IMR-90 (cell line): ENCODE results near the gene OR6X1. TPM values are rescaled to one million over a fixed set of nuclear protein-coding genes. Genes with fewer than 3 reads are reported as not detected.

ENCODE experiments used
- ATAC-seq: fragments of 200-7000 bp; cut with Tn5 transposase; 2 replicates; pipeline ENCODE4 v1.9.1; 2020; ENCODE audit warnings: low read depth, mild to moderate bottlenecking, moderate library complexity
- BruUV-seq: library from RNA; stranded (reverse); fragments of 400-500 nt; replicated peaks from 2 replicates; lab custom pipeline; 2021; lab: Mats Ljungman, UMichigan
- CTCF ChIA-PET: fragments of 300-600 bp; formaldehyde crosslinking; extraction: SDS; loops from one replicate; lab custom pipeline; 2021; ENCODE audit warnings: antibody characterized with exemption; lab: Yijun Ruan, JAX
- POLR2A ChIA-PET: fragments of 300-600 bp; sonication (Branson Sonifier 250); formaldehyde crosslinking; loops from one replicate; lab custom pipeline; 2022; ENCODE audit warnings: antibody characterized with exemption; ENCODE audit not compliant: unreplicated experiment; lab: Charles Lee
- DNase-seq: peaks from one replicate; pipeline ENCODE4 v3.0.0; 2013
- H2AFZ ChIP-seq: replicated peaks from 2 replicates; pipeline ENCODE3; 2013; ENCODE audit warnings: low read length, mild to moderate bottlenecking; ENCODE audit not compliant: poor library complexity
- H2AK5ac ChIP-seq: 2 replicates; pipeline ENCODE4 v1.6.1; 2013; ENCODE audit warnings: low read depth, low read length, inconsistent platforms
- H2AK9ac ChIP-seq: replicated peaks from 2 replicates; pipeline ENCODE3; 2013; ENCODE audit warnings: mild to moderate bottlenecking, low read depth, low read length, moderate library complexity; ENCODE audit not compliant: poor library complexity
- H2BK120ac ChIP-seq: 2 replicates; pipeline ENCODE4 v1.6.1; 2013; ENCODE audit warnings: low read depth, low read length, inconsistent platforms
- H2BK15ac ChIP-seq: 3 replicates; pipeline ENCODE4 v1.6.1; 2013; ENCODE audit warnings: low read depth, low read length, inconsistent platforms
- H2BK20ac ChIP-seq: 2 replicates; pipeline ENCODE4 v1.6.1; 2013; ENCODE audit warnings: low read depth, mild to moderate bottlenecking, inconsistent platforms, low read length, moderate library complexity
- H2BK5ac ChIP-seq: 2 replicates; pipeline ENCODE4 v1.6.1; 2013; ENCODE audit warnings: mild to moderate bottlenecking, low read depth, low read length, inconsistent platforms; ENCODE audit not compliant: poor library complexity, severe bottlenecking
- H3K14ac ChIP-seq: replicated peaks from 2 replicates; pipeline ENCODE4 v1.6.1; 2013; ENCODE audit warnings: low read depth, low read length, inconsistent platforms
- H3K18ac ChIP-seq: 2 replicates; pipeline ENCODE4 v1.6.1; 2013; ENCODE audit warnings: low read depth, low read length, control low read depth
- H3K23ac ChIP-seq: 2 replicates; pipeline ENCODE4 v1.6.1; 2013; ENCODE audit warnings: low read depth, low read length, inconsistent platforms
- H3K27ac ChIP-seq: 2 replicates; pipeline ENCODE4 v1.5.1; 2013; ENCODE audit warnings: mild to moderate bottlenecking, control low read depth, low read length; ENCODE audit not compliant: insufficient read depth
- H3K27me3 ChIP-seq: 2 replicates; pipeline ENCODE4 v1.6.1; 2013; ENCODE audit warnings: low read length; ENCODE audit not compliant: control insufficient read depth, insufficient read depth
- H3K36me3 ChIP-seq: 2 replicates; pipeline ENCODE4 v1.6.1; 2013; ENCODE audit warnings: low read length, mixed read lengths; ENCODE audit not compliant: control insufficient read depth, insufficient read depth
- H3K4ac ChIP-seq: 2 replicates; pipeline ENCODE4 v1.6.1; 2013; ENCODE audit warnings: low read depth, low read length, inconsistent platforms
- H3K4me1 ChIP-seq: 2 replicates; pipeline ENCODE4 v1.6.1; 2013; ENCODE audit warnings: low read length, mixed read lengths; ENCODE audit not compliant: control insufficient read depth, insufficient read depth
- H3K4me2 ChIP-seq: 2 replicates; pipeline ENCODE4 v1.6.1; 2013; ENCODE audit warnings: low read depth, mild to moderate bottlenecking, control low read depth, low read length, moderate library complexity
- H3K4me3 ChIP-seq: 2 replicates; pipeline ENCODE4 v1.5.1; 2013; ENCODE audit warnings: low read depth, mild to moderate bottlenecking, control low read depth, low read length, moderate library complexity; ENCODE audit not compliant: insufficient read depth
- H3K56ac ChIP-seq: 2 replicates; pipeline ENCODE4 v1.6.1; 2013; ENCODE audit warnings: low read length, inconsistent platforms; ENCODE audit not compliant: insufficient read depth; ENCODE audit errors: extremely low read depth
- H3K79me1 ChIP-seq, 2 experiments: 2 replicates each; pipeline ENCODE4 v1.6.1; 2013; ENCODE audit warnings: low read length in 2 of 2, inconsistent platforms in 1 of 2, low read depth in 1 of 2
- H3K9ac ChIP-seq: 2 replicates; pipeline ENCODE4 v1.6.1; 2013; ENCODE audit warnings: low read depth, low read length, control low read depth
- H3K9me1 ChIP-seq: 2 replicates; pipeline ENCODE4 v1.6.1; 2013; ENCODE audit warnings: low read length, inconsistent platforms; ENCODE audit not compliant: insufficient read depth
- H3K9me3 ChIP-seq: 2 replicates; pipeline ENCODE4 v1.6.1; 2013; ENCODE audit warnings: low read length; ENCODE audit not compliant: control insufficient read depth, insufficient read depth
- H4K20me1 ChIP-seq: 2 replicates; pipeline ENCODE4 v1.6.1; 2013; ENCODE audit warnings: low read length, inconsistent platforms; ENCODE audit not compliant: insufficient read depth
- H4K5ac ChIP-seq: 2 replicates; pipeline ENCODE4 v1.6.1; 2013; ENCODE audit warnings: mild to moderate bottlenecking, low read depth, low read length, control low read depth
- H4K8ac ChIP-seq, 2 experiments: 2 replicates each; pipeline ENCODE4 v1.6.1; 2013; ENCODE audit warnings: low read depth in 2 of 2, low read length in 2 of 2, control low read depth in 1 of 2, inconsistent platforms in 1 of 2
- H4K91ac ChIP-seq: 2 replicates; pipeline ENCODE4 v1.6.1; 2013; ENCODE audit warnings: low read depth, low read length, inconsistent platforms; ENCODE audit not compliant: insufficient read depth
- CEBPB ChIP-seq: IDR thresholded peaks from 2 replicates; pipeline ENCODE4 v1.6.1; 2012; ENCODE audit warnings: low read depth, low read length, improper control_type of control experiment
- CHD1 ChIP-seq: IDR thresholded peaks from 2 replicates; pipeline ENCODE4 v1.6.1; 2012; ENCODE audit warnings: low read depth, low read length, improper control_type of control experiment
- FOS ChIP-seq: fragments of 150-350 bp; IDR thresholded peaks from 2 replicates; pipeline ENCODE4 v1.6.1; 2016; ENCODE audit warnings: low read depth, low read length
- MAFK ChIP-seq: IDR thresholded peaks from 2 replicates; pipeline ENCODE4 v1.6.1; 2012; ENCODE audit warnings: low read depth, low read length, improper control_type of control experiment
- NFE2L2 ChIP-seq: fragments of 150-350 bp; IDR thresholded peaks from 2 replicates; pipeline ENCODE4 v1.6.1; 2016; ENCODE audit warnings: low read depth, mild to moderate bottlenecking, low read length
- RCOR1 ChIP-seq: IDR thresholded peaks from 2 replicates; pipeline ENCODE4 v1.6.1; 2012; ENCODE audit warnings: mild to moderate bottlenecking, low read length, improper control_type of control experiment; ENCODE audit not compliant: insufficient replicate concordance
- RFX5 ChIP-seq: IDR thresholded peaks from 2 replicates; pipeline ENCODE4 v1.8.0; 2012; ENCODE audit warnings: low read depth, mild to moderate bottlenecking, low read length, moderate library complexity
- WGBS, 2 experiments: methylation state at CpG; one replicate each; pipeline versions ENCODE4 v1.1.5 to v1.1.7; 2013; ENCODE audit warnings: missing lambda C conversion rate in 2 of 2; ENCODE audit not compliant: insufficient read length in 1 of 2; ENCODE audit errors: extremely low coverage in 2 of 2; 5-methylcytosine and 5-hydroxymethylcytosine counted together
- dilution Hi-C: fragments of 300-500 bp; cut with HindIII; formaldehyde crosslinking; loops from one replicate; pipeline ENCODE4 v1.14.3; 2018; ENCODE audit warnings: low sequenced_read_pairs; ENCODE audit not compliant: unreplicated experiment
- in situ Hi-C: fragments of 300-500 bp; cut with MboI; formaldehyde crosslinking; loops from 3 replicates; pipeline ENCODE4 v1.14.3; 2019; ENCODE audit warnings: low sequenced_read_pairs, inconsistent platforms, mixed read lengths
- intact Hi-C: fragments of 100-400 bp; cut with micrococcal nuclease; formaldehyde crosslinking; loops from 2 replicates; pipeline ENCODE4 v1.10.0; 2022
- polyA plus RNA-seq, 3 experiments: library from polyadenylated mRNA; depleted of rRNA; stranded (reverse); fragments of >200 nt; gene quantifications; 2 replicates each; pipeline ENCODE4 v1.2.3, GENCODE V29; 2012; ENCODE audit warnings: low replicate concordance in 1 of 3
- total RNA-seq: library from RNA; depleted of rRNA; stranded (reverse); fragments of >200 nt; gene quantifications from 2 replicates; pipeline ENCODE4 v1.2.3, GENCODE V29; 2012
- TF ChIP-seq, protein P1 (sequence below): conservative IDR thresholded peaks from 2 replicates; pipeline ENCODE4 v1.5.1; 2012; ENCODE audit warnings: mild to moderate bottlenecking, low read depth, low read length, improper control_type of control experiment
- TF ChIP-seq, protein P2 (sequence below): fragments of 150-350 bp; IDR thresholded peaks from 2 replicates; pipeline ENCODE4 v1.6.1; 2016; ENCODE audit warnings: low read depth, mild to moderate bottlenecking, low read length, moderate library complexity, borderline replicate concordance

OR6X1 gene
- total and polyA plus RNA-seq, 2 of the 4 experiments (the other 2 are of a cell fraction), result not detected

DNA sequence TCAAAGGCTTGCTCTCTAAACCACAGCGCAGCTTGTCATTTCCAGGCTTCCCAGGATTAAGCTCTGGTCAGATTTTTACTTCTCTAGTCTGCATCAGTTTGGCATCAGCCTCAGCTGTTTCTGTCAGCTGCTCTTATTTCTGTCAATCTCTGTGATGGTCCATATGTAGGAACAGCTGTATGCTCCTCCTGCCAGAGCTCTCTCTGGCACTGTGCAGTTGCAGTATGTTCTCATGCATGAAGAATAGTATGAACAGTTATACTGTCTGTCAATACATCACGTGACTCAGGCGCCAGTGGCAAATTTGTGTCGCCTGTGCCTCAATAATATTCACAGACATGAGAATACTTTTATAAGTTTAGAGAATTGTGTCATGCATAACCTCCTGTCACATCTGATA is 45.1 kb upstream of the OR6X1 start:
- no peaks in the 10 kb centered on the region for H3K27me3 ChIP-seq
- ChIA-PET POLR2A (no interaction called here), CTCF (no interaction called here)
- no peak overlapping the region for H2BK5ac ChIP-seq
- dilution Hi-C loops (no loop called here), in situ Hi-C loops (no loop called here), intact Hi-C loops (no loop called here)
- BruUV-seq, result no TSS peak
- no peak overlapping the region for H3K56ac ChIP-seq
- H2AK9ac ChIP-seq, result no peak overlapping the region
- ATAC-seq (no peak), DNase-seq (no peak)
- H3K4me2 ChIP-seq, result no peak overlapping the region
- H2BK120ac ChIP-seq, result no peak overlapping the region
- no peaks in the 10 kb centered on the region for H3K4me1 ChIP-seq
- H3K4ac ChIP-seq, result no peak overlapping the region
- H2AK5ac ChIP-seq, result no peak overlapping the region
- H4K91ac ChIP-seq, result no peak overlapping the region
- H2AFZ ChIP-seq, result no peak overlapping the region
- H3K4me3 ChIP-seq, result no peak overlapping the region
- H3K18ac ChIP-seq, result no peak overlapping the region
- TF ChIP-seq NFE2L2, result no peak
- no peak for TF ChIP-seq MAFK
- TF ChIP-seq, protein P1, sequence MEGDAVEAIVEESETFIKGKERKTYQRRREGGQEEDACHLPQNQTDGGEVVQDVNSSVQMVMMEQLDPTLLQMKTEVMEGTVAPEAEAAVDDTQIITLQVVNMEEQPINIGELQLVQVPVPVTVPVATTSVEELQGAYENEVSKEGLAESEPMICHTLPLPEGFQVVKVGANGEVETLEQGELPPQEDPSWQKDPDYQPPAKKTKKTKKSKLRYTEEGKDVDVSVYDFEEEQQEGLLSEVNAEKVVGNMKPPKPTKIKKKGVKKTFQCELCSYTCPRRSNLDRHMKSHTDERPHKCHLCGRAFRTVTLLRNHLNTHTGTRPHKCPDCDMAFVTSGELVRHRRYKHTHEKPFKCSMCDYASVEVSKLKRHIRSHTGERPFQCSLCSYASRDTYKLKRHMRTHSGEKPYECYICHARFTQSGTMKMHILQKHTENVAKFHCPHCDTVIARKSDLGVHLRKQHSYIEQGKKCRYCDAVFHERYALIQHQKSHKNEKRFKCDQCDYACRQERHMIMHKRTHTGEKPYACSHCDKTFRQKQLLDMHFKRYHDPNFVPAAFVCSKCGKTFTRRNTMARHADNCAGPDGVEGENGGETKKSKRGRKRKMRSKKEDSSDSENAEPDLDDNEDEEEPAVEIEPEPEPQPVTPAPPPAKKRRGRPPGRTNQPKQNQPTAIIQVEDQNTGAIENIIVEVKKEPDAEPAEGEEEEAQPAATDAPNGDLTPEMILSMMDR, result no peak
- TF ChIP-seq, protein P2, sequence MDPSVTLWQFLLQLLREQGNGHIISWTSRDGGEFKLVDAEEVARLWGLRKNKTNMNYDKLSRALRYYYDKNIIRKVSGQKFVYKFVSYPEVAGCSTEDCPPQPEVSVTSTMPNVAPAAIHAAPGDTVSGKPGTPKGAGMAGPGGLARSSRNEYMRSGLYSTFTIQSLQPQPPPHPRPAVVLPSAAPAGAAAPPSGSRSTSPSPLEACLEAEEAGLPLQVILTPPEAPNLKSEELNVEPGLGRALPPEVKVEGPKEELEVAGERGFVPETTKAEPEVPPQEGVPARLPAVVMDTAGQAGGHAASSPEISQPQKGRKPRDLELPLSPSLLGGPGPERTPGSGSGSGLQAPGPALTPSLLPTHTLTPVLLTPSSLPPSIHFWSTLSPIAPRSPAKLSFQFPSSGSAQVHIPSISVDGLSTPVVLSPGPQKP, result no peak
- no peak for TF ChIP-seq FOS
- TF ChIP-seq RFX5, result no peak
- TF ChIP-seq CHD1, result no peak
- no peak for TF ChIP-seq CEBPB
- no peak for TF ChIP-seq RCOR1
- no peak overlapping the region for H3K14ac ChIP-seq
- no peak overlapping the region for H4K5ac ChIP-seq
- no peak overlapping the region for H3K9ac ChIP-seq
- no peak overlapping the region for H2BK15ac ChIP-seq
- H3K27ac ChIP-seq, result no peak overlapping the region
- no peaks in the 10 kb centered on the region for H3K79me1 ChIP-seq
- H3K9me3 ChIP-seq, result no peaks in the 10 kb centered on the region
- no peaks in the 10 kb centered on the region for H3K9me1 ChIP-seq
- H2BK20ac ChIP-seq, result no peak overlapping the region
- no CpG with 5 or more reads among the region's 4 CpGs for WGBS, 2 experiments
- H3K23ac ChIP-seq, result no peak overlapping the region
- no peaks in the 10 kb centered on the region for H3K36me3 ChIP-seq
- H4K8ac ChIP-seq, result no peak overlapping the region
- H4K20me1 ChIP-seq, result no peaks in the 10 kb centered on the region
